Measurements from ENCODE around the gene CIITA. TPM values are rescaled to one million over a fixed set of nuclear protein-coding genes. Genes with fewer than 3 reads are reported as not detected.

Gene CIITA
- total and polyA plus RNA-seq, 4 donors, result 11.5 to 59.6 (median 26.6) TPM

DNA sequence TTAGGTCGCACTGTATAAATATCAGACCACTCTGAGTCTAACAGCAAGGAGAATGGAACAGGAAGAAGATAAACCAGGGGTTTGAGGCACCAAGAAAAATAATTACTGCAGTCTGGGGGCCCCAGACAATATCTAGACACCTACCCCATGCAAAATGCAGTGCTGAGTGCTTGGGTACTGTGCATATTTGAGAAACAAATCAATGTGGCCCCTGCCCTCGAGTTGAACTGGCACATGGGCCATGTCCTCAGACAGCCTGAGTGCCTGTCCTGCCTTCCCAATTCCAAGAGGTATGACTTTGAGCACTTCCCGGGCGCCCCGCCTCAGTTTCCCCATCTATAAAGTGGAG is 6.2 kb upstream of the CIITA start:
- Histone ChIP-seq H3K27me3 (ENCODE audit: control insufficient read depth in 3 of 3, insufficient read depth in 3 of 3, low read length in 2 of 3) (peaks cover 0 to 3% (median 0%) of the 10 kb centered on the region in 3 donors), H3K36me3 (ENCODE audit: control insufficient read depth in 4 of 4, insufficient read depth in 4 of 4, low read length in 4 of 4) (no peaks in the 10 kb centered on the region), H3K27ac (ENCODE audit: low read depth in 1 of 2, low read length in 1 of 2) (peak overlapping the region; percentile 9 to 90), H3K4me3 (no peak overlapping the region), H3K9me3 (ENCODE audit: control insufficient read depth in 4 of 4, insufficient read depth in 3 of 4, low read length in 3 of 4) (no peaks in the 10 kb centered on the region), H3K4me1 (ENCODE audit: control insufficient read depth in 5 of 5, insufficient read depth in 5 of 5, low read length in 5 of 5) (peaks cover 0 to 29% (median 0%) of the 10 kb centered on the region in 5 donors), H3K9ac (ENCODE audit: insufficient read depth in 1 of 2, low read length in 2 of 2) (no peak overlapping the region)
- WGBS, 2 donors, result 66 to 71% methylated on average over 5 of the region's 5 CpGs
- ATAC-seq (ENCODE audit: insufficient read depth, low FRiP score), result no peak
- TF ChIP-seq, protein P1, sequence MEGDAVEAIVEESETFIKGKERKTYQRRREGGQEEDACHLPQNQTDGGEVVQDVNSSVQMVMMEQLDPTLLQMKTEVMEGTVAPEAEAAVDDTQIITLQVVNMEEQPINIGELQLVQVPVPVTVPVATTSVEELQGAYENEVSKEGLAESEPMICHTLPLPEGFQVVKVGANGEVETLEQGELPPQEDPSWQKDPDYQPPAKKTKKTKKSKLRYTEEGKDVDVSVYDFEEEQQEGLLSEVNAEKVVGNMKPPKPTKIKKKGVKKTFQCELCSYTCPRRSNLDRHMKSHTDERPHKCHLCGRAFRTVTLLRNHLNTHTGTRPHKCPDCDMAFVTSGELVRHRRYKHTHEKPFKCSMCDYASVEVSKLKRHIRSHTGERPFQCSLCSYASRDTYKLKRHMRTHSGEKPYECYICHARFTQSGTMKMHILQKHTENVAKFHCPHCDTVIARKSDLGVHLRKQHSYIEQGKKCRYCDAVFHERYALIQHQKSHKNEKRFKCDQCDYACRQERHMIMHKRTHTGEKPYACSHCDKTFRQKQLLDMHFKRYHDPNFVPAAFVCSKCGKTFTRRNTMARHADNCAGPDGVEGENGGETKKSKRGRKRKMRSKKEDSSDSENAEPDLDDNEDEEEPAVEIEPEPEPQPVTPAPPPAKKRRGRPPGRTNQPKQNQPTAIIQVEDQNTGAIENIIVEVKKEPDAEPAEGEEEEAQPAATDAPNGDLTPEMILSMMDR (IDR thresholded peaks at IDR 0.05; ENCODE audit: control extremely low read depth, extremely low read depth), result no peak
- DNase-seq, result no peak

DNA sequence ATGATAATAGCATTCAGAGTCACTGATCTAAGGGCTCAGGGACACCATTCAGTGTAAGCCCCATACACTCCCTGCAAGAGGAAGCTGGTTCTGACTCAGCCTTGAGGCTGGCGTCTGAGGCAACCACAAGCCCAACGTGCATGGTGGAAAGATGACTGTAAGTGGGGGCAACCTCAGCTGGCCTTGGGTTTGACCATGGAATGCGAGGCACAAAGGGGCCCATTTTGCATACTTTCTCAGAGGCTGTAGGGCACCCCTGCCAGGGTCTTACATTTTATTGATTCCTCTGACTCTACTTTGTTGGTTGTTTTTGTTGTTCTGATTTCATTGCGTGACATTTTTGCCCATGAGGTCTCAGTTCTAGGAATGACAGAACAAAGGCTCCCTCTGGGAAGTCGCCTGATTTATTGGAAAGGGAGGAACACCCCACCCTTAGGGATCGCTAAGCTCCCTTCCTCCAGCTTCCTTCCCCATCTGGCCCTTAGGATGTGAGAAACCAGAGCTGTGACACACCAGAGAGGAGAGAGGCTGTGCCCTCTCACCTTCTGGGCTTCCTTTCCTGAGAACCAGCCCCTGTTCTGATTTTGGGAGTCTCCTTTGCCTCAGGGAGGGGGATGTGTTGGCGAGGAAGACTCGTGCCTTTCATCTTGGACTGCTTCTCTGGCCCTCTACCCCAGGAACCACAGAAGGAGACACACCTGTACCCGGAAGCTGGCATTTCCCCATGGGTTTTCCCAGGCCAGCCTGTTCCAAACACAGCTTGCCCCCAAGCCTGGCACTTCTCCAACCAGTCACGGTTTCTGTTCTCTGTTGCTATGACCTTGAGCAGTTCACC is 5.6 kb upstream of the CIITA start:
- Histone ChIP-seq H3K9me3 (ENCODE audit: control insufficient read depth in 4 of 4, insufficient read depth in 3 of 4, low read length in 3 of 4) (no peaks in the 10 kb centered on the region), H3K9ac (ENCODE audit: insufficient read depth in 1 of 2, low read length in 2 of 2) (no peak overlapping the region), H3K27me3 (ENCODE audit: control insufficient read depth in 3 of 3, insufficient read depth in 3 of 3, low read length in 2 of 3) (peaks cover 0 to 4% (median 0%) of the 10 kb centered on the region in 3 donors), H3K4me3 (no peak overlapping the region), H3K27ac (ENCODE audit: low read depth in 1 of 2, low read length in 1 of 2) (peak overlapping the region in 1 of 2 donors; percentile 90), H3K36me3 (ENCODE audit: control insufficient read depth in 4 of 4, insufficient read depth in 4 of 4, low read length in 4 of 4) (no peaks in the 10 kb centered on the region), H3K4me1 (ENCODE audit: control insufficient read depth in 5 of 5, insufficient read depth in 5 of 5, low read length in 5 of 5) (peaks cover 0 to 29% (median 0%) of the 10 kb centered on the region in 5 donors)
- WGBS, 2 donors, result 18 to 23% methylated on average over 10 of the region's 10 CpGs
- peak; percentile 88 for ATAC-seq (ENCODE audit: insufficient read depth, low FRiP score)
- DNase-seq, result no peak
- TF ChIP-seq, protein P1 (IDR thresholded peaks at IDR 0.05; ENCODE audit: control extremely low read depth, extremely low read depth), result no peak

DNA sequence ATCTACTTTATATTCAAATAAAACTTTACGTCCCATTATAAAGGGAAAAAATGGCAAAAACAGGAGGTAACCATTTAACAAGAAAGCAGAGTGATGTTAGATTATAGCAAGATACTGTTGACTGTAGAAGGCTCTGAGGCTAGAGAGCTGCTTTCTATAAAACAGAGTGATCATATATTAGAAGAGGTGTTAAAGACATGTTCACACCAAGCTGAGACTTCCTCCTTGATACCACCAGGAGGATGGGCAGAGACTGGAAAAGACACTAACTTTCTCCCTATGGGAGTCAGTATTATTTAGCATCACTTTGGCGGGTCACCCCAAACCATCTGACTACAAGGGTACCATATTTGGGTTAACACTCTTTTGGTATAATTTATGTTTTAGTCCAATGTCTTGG is 687 bp upstream of the CIITA start:
- ATAC-seq (ENCODE audit: insufficient read depth, low FRiP score), result no peak
- TF ChIP-seq, protein P1 (IDR thresholded peaks at IDR 0.05; ENCODE audit: control extremely low read depth, extremely low read depth), result no peak
- WGBS, 2 donors, result 87 to 90% methylated on average over 2 of the region's 2 CpGs
- H3K9ac ChIP-seq (ENCODE audit: insufficient read depth in 1 of 2, low read length in 2 of 2), result no peak overlapping the region
- no peak overlapping the region for H3K4me3 ChIP-seq
- peaks cover 0 to 31% (median 20%) of the 10 kb centered on the region in 3 donors for H3K27me3 ChIP-seq (ENCODE audit: control insufficient read depth in 3 of 3, insufficient read depth in 3 of 3, low read length in 2 of 3)
- peaks cover 0 to 20% (median 2%) of the 10 kb centered on the region in 5 donors for H3K4me1 ChIP-seq (ENCODE audit: control insufficient read depth in 5 of 5, insufficient read depth in 5 of 5, low read length in 5 of 5)
- no peaks in the 10 kb centered on the region for H3K36me3 ChIP-seq (ENCODE audit: control insufficient read depth in 4 of 4, insufficient read depth in 4 of 4, low read length in 4 of 4)
- DNase-seq, result no peak
- H3K27ac ChIP-seq (ENCODE audit: low read depth in 1 of 2, low read length in 1 of 2), result no peak overlapping the region
- no peaks in the 10 kb centered on the region for H3K9me3 ChIP-seq (ENCODE audit: control insufficient read depth in 4 of 4, insufficient read depth in 3 of 4, low read length in 3 of 4)

Measured in lung (tissue), 12 donors.